Gastroesophageal sphincter (tissue), 3 donors: ENCODE measurements around the gene UBE2M.

ENCODE experiments used
- CTCF ChIP-seq, 4 experiments: fragments of 200-600 bp in 2 of 4; fragments of 450-650 bp in 2 of 4; sonication (generic) in 1 of 4; IDR thresholded peaks; one replicate each; pipeline ENCODE4 v1.5.1; 2017 to 2019; ENCODE audit warnings: antibody characterized with exemption in 4 of 4, mild to moderate bottlenecking in 2 of 4, moderate library complexity in 2 of 4
- POLR2AphosphoS5 ChIP-seq: sonication (generic); formaldehyde crosslinking; IDR thresholded peaks from one replicate; pipeline ENCODE4 v1.6.1; 2017; ENCODE audit warnings: antibody characterized with exemption

GRCh38 chr19:58553799-58554493 lies 4.5 kb downstream of the UBE2M start:
- TF ChIP-seq CTCF (IDR thresholded peaks at IDR 0.05) = no peak
- no peak for TF ChIP-seq POLR2AphosphoS5
